CD1c-positive myeloid dendritic cell (primary cell): Measurements from ENCODE around the gene SAMD4B.
"Not testable (repeated sequence)": the region's sequence is repeated elsewhere in the genome, so short reads cannot be mapped to it uniquely, and the experiment has no call there.

ENCODE experiments used
- DNase-seq: peaks from one replicate; pipeline ENCODE4 v3.0.0-alpha.2; 2016; ENCODE audit errors: extremely low spot score

Gene SAMD4B

GRCh38 chr19:39370735-39371134 lies 28.5 kb downstream of the SAMD4B start:
- DNase-seq, result no peak

- no peak for DNase-seq
Measured at GRCh38 chr19:39372047-39372802, 30.0 kb downstream of the SAMD4B start.

DNA sequence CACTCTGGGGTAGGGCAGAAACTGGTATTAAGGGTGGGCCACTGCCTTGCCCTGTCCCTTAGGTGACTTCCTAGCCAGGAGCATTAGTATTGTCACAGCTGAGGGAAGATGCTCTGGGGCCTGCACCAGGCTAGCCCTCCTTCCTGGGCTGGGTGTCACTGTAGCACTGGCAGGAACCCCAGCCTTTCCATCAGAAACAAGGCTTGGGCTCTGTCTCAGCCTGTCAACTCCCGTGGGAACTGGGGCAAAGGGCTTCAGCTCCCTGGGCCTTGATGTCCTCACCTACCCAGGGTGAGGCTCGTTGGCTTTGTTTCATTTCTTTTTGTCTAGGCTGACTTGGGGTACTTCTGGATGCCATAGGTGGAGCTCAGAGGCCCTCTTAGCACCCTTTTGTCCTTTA lies 30.7 kb downstream of the SAMD4B start:
- DNase-seq, result no peak

DNA sequence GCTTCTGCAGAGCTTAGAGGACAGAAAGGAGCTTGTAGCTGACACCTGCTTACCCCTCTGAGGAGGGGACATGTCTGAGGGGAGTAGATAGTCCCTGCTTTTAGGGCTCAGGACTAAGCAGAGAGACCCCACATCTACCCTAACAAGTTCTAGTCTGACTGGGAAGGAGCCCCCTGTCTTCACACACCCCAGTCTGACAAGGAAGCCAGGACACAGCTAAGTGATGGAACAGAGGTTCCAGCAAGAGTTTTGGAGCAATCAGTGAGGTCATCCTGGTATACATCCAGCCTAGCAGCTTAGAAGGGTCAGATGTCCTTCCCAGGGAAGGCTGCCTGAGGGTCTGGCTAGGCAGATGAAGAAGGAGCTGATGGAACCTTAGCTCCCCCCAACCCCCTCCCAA lies 33.7 kb downstream of the SAMD4B start:
- no peak for DNase-seq

DNA sequence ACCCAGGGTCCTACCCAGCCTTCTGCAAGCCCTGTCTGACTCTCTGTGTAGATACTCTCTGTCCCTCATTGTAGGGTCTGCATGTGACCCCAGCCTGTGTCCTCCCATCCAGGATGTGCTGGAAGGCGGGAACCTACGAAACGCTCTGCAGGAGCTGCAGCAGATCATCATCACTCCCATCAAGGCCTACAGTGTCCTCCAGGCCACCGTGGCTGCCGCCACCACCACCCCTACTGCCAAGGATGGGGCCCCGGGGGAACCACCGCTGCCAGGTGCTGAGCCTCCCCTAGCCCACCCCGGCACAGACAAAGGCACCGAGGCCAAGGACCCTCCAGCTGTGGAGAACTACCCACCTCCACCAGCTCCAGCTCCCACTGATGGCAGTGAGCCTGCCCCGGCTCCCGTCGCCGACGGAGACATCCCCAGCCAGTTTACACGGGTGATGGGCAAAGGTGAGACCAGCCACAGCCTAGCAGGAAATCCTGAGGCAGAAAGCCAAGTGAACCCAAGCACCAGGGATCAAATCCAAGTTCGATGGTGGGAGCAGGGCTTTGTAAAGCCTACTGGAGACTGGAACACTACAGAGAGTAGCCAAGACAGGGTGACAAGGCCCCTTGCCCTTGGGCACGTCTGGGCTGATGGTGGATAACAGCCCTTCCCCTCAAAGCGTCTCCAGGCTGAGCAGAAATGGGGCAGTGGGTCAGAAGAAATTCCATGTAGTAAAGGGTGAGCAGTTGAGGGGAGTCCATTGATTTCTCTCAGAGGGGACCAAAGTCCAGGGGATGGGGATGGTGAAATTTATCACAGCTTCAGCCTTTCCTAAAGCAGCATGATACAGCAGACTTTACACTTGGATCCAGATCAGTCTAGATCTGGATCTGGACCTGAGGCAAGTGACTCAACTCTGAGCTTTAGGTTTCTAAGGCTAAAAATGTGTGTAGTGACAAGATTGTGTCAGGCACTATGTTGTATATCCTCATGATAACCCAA lies 35.4 kb downstream of the SAMD4B start:
- no peak for DNase-seq

- not testable (repeated sequence) for DNase-seq
Measured at GRCh38 chr19:39379366-39379765, 37.1 kb downstream of the SAMD4B start.

- no peak for DNase-seq
Measured at GRCh38 chr19:39379865-39380396, 37.7 kb downstream of the SAMD4B start.

GRCh38 chr19:39380521-39381502 lies 38.6 kb downstream of the SAMD4B start:
- DNase-seq, result no peak

DNA sequence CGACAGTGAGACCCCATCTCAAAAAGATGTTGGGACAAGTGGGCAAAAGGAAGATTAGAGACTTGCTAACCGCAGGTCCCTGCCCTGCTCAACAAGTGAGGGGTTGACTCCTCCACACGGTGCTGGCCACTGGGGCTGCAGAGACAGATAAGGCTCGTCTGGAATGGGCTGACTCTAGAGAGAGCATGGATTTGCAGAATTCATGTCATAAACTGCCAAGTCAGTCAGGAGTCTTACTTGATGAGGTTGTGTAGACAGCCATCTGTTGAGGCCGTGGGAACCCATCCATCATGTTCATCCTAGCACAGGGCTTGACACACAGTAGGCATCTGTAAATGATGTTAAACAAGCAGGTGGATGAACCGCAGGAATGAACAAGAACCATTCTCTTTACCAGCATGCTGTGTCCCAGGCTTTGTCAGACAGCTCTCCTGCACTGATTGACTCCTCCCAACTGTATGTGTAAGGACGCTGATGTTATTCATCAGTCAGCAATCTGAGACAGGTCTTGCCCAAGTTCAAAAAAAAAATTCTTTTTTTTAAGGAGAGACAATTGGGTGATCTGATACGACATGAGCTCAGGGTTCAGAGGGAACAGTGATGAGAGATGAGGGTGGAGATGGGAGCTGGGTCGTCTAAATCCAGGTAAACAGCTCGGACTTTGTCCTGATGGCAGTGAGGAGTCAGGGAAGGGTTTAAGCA lies 39.8 kb downstream of the SAMD4B start:
- no peak for DNase-seq

DNA sequence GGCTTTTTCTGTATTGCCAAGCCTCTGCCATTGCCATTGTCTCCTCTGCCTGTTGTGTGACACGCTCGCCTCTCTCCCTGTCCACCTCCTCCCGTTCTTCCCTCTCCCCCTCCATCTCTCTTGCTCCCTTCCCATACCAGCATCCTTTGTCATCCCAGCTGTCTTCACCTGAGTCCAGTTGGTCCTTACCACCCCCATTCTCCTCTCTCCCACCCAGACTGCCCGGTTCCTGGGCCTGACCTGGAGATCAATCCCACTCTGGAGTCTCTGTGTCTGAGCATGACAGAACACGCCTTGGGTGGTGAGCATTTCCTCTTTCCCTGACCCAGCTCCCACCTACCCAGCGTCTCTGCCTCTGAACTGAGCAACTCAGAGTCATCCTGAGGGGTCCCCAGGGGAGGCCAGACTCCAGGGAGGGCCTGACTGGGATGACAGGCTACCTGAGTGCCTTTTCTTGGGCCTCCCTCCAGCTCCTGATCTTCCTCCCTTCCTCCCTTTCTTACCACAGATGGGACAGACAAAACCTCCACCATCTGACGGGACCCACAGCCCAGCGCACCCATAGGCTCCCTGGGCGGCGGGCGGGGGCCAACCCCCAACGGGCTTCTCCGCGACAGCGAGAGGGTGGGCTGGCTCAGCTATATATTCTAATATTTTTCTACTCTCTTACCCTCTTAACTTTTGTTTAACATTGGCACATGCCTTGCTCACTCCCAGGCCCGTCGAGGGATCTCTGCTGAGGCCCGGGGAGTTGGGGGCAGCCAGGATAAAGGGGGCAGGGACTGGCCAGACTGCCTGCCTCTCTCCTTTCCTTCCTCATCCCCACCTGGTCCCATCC lies 41.0 kb downstream of the SAMD4B start:
- DNase-seq, result no peak

GRCh38 chr19:39384839-39385568 lies 42.8 kb downstream of the SAMD4B start:
- no peak for DNase-seq

- no peak for DNase-seq
Measured at GRCh38 chr19:39385629-39386411, 43.6 kb downstream of the SAMD4B start.

DNA sequence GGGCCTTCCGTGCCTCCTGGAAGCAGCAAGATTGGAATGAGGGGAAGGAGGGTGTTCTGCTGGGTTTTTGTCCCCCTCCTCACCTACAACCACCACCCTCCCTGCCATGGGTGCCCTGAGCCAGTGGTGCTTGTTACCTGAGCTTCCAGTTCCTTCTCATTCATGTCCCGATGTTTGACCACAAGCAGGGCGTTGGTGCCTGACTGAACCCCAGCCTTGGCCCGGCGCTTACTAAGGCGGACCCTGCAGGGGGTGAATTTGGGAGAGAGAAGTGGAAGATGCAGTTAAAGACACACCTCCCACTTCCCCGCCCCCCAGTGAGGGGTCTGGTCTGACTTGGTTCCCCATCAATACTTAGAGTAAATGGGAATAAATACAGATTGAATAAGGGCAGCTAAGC lies 44.3 kb downstream of the SAMD4B start:
- DNase-seq, result no peak

- DNase-seq, result no peak
Measured at GRCh38 chr19:39388657-39389056, 46.4 kb downstream of the SAMD4B start.

- no peak for DNase-seq
Measured at GRCh38 chr19:39389631-39390414, 47.6 kb downstream of the SAMD4B start.

- peak; percentile 60 for DNase-seq
Measured at GRCh38 chr19:39390451-39390750, 48.2 kb downstream of the SAMD4B start.

GRCh38 chr19:39390751-39391437 lies 48.7 kb downstream of the SAMD4B start, which contains the start of the genes MED29 and PAF1:
Gene MED29 (plus strand): TSS chr19:39391378. CDS start chr19:39391423, 45 bp downstream.
Gene PAF1 (minus strand): TSS chr19:39391106. CDS start chr19:39390864, 242 bp downstream.
- DNase-seq, result peak; percentile 99
